ENCODE data around the gene IGF2R. TPM values are rescaled to one million over a fixed set of nuclear protein-coding genes. Genes with fewer than 3 reads are reported as not detected.

The IGF2R gene
- total RNA-seq, 1 experiment from 2014 or later, result 160 TPM

- CTCF ChIA-PET, result interaction anchor here (0.6 to 2.2 kb wide), 2 partner anchors 33 to 73 kb away, joined by 4 to 9 read pairs; no protein-coding TSS in a partner anchor
- POLR2A ChIA-PET, result no interaction called here
- Mint-ChIP-seq H3K9me3 (ENCODE audit: unreplicated experiment) (no peaks in the 10 kb centered on the region), H3K27me3 (ENCODE audit: insufficient read depth, unreplicated experiment) (no peaks in the 10 kb centered on the region), H3K4me1 (ENCODE audit: insufficient read depth, unreplicated experiment) (no peaks in the 10 kb centered on the region), H3K36me3 (ENCODE audit: insufficient read depth, unreplicated experiment) (peaks cover 88% of the 10 kb centered on the region), H3K27ac (ENCODE audit: low read depth, unreplicated experiment) (no peak overlapping the region), H3K4me3 (ENCODE audit: unreplicated experiment) (no peak overlapping the region)
- no peak for DNase-seq (ENCODE audit: unreplicated experiment)
- intact Hi-C loops (cut with micrococcal nuclease), result no loop called here
- TF ChIP-seq CTCF (IDR thresholded peaks at IDR 0.05; ENCODE audit: unreplicated experiment), result no peak
- no TSS peak for BruUV-seq (replicated peaks)
These were observed 86.9 kb downstream of the IGF2R start for GRCh38 chr6:160055813-160056212.

- Mint-ChIP-seq H3K36me3 (ENCODE audit: insufficient read depth, unreplicated experiment) (peaks cover 88% of the 10 kb centered on the region), H3K27ac (ENCODE audit: low read depth, unreplicated experiment) (no peak overlapping the region), H3K9me3 (ENCODE audit: unreplicated experiment) (no peaks in the 10 kb centered on the region), H3K27me3 (ENCODE audit: insufficient read depth, unreplicated experiment) (no peaks in the 10 kb centered on the region), H3K4me1 (ENCODE audit: insufficient read depth, unreplicated experiment) (no peaks in the 10 kb centered on the region), H3K4me3 (ENCODE audit: unreplicated experiment) (no peak overlapping the region)
- TF ChIP-seq CTCF (IDR thresholded peaks at IDR 0.05; ENCODE audit: unreplicated experiment), result no peak
- CTCF ChIA-PET, result no interaction called here
- POLR2A ChIA-PET, result interaction anchor here (0.6 kb wide), 1 partner anchor 53 kb away, joined by 3 read pairs; no protein-coding TSS in a partner anchor
- intact Hi-C loops (cut with micrococcal nuclease), result no loop called here
- no peak for DNase-seq (ENCODE audit: unreplicated experiment)
- no TSS peak for BruUV-seq (replicated peaks)
These were observed 88.2 kb downstream of the IGF2R start for GRCh38 chr6:160057080-160057479.

- no peak for TF ChIP-seq CTCF (IDR thresholded peaks at IDR 0.05; ENCODE audit: unreplicated experiment)
- H3K27me3 Mint-ChIP-seq (ENCODE audit: insufficient read depth, unreplicated experiment), result no peaks in the 10 kb centered on the region
- no peak for DNase-seq (ENCODE audit: unreplicated experiment)
- ChIA-PET POLR2A (interaction anchor here (0.8 kb wide), 1 partner anchor 30 kb away, joined by 3 read pairs; no protein-coding TSS in a partner anchor), CTCF (interaction anchor here (0.5 to 1.0 kb wide), 3 partner anchors 15 to 50 kb away, joined by 3 to 4 read pairs (median 3); no protein-coding TSS in a partner anchor)
- no peaks in the 10 kb centered on the region for H3K9me3 Mint-ChIP-seq (ENCODE audit: unreplicated experiment)
- no peak overlapping the region for H3K4me3 Mint-ChIP-seq (ENCODE audit: unreplicated experiment)
- H3K36me3 Mint-ChIP-seq (ENCODE audit: insufficient read depth, unreplicated experiment), result peaks cover 93% of the 10 kb centered on the region
- no peak overlapping the region for H3K27ac Mint-ChIP-seq (ENCODE audit: low read depth, unreplicated experiment)
- intact Hi-C loops (cut with micrococcal nuclease), result no loop called here
- BruUV-seq (replicated peaks), result no TSS peak
- H3K4me1 Mint-ChIP-seq (ENCODE audit: insufficient read depth, unreplicated experiment), result no peaks in the 10 kb centered on the region
These were observed 89.8 kb downstream of the IGF2R start for GRCh38 chr6:160058603-160059215.

GRCh38 chr6:160060221-160060620 is 91.3 kb downstream of the IGF2R start:
- H3K27ac Mint-ChIP-seq (ENCODE audit: low read depth, unreplicated experiment), result no peak overlapping the region
- TF ChIP-seq CTCF (IDR thresholded peaks at IDR 0.05; ENCODE audit: unreplicated experiment), result no peak

More at GRCh38 chr6:160060221-160060620, 91.3 kb downstream of the IGF2R start:
- ChIA-PET POLR2A (no interaction called here), CTCF (no interaction called here)
- Mint-ChIP-seq H3K9me3 (ENCODE audit: unreplicated experiment) (no peaks in the 10 kb centered on the region), H3K4me3 (ENCODE audit: unreplicated experiment) (no peak overlapping the region), H3K27me3 (ENCODE audit: insufficient read depth, unreplicated experiment) (no peaks in the 10 kb centered on the region), H3K36me3 (ENCODE audit: insufficient read depth, unreplicated experiment) (peaks cover 96% of the 10 kb centered on the region), H3K4me1 (ENCODE audit: insufficient read depth, unreplicated experiment) (no peaks in the 10 kb centered on the region)
- intact Hi-C loops (cut with micrococcal nuclease), result no loop called here
- no peak for DNase-seq (ENCODE audit: unreplicated experiment)
- no TSS peak for BruUV-seq (replicated peaks)
